Activated CD8-positive, alpha-beta T cell treated with anti-CD3 and anti-CD28 coated beads for 36 hours (primary cell): ENCODE data around the gene ACTN1. TPM values are rescaled to one million over a fixed set of nuclear protein-coding genes. Genes with fewer than 3 reads are reported as not detected.

Experiments
- ATAC-seq: fragments of 200-7000 bp; cut with Tn5 transposase; one replicate; pipeline ENCODE4 v1.10.0; 2021; ENCODE audit warnings: mild to moderate bottlenecking, moderate library complexity
- CTCF ChIA-PET: fragments of 350-600 bp; sonication (Branson Sonifier 250); formaldehyde crosslinking; loops from one replicate; lab custom pipeline; 2021; ENCODE audit warnings: antibody characterized with exemption; lab: Charles Lee
- POLR2A ChIA-PET: fragments of 350-600 bp; sonication (Branson Sonifier 250); formaldehyde crosslinking; loops from one replicate; lab custom pipeline; 2021; ENCODE audit warnings: antibody characterized with exemption; lab: Charles Lee
- DNase-seq: peaks from one replicate; pipeline ENCODE4 v3.0.0-alpha.2; 2020
- H3K27ac Mint-ChIP-seq: one replicate; pipeline ENCODE4 v1.8.0; 2021; ENCODE audit warnings: mild to moderate bottlenecking, mixed read lengths
- H3K27me3 Mint-ChIP-seq: one replicate; pipeline ENCODE4 v1.8.0; 2021; ENCODE audit warnings: mixed read lengths
- H3K36me3 Mint-ChIP-seq: one replicate; pipeline ENCODE4 v1.8.0; 2021; ENCODE audit warnings: low read depth, mixed read lengths
- H3K4me1 Mint-ChIP-seq: one replicate; pipeline ENCODE4 v1.8.0; 2021; ENCODE audit warnings: low read depth, mixed read lengths
- H3K4me3 Mint-ChIP-seq: one replicate; pipeline ENCODE4 v1.8.0; 2021; ENCODE audit warnings: mild to moderate bottlenecking, moderate library complexity, mixed read lengths
- H3K9me3 Mint-ChIP-seq: one replicate; pipeline ENCODE4 v1.8.0; 2021; ENCODE audit warnings: mixed read lengths
- CTCF ChIP-seq: fragments of 200-600 bp; IDR thresholded peaks from one replicate; pipeline ENCODE4 v1.8.0; 2022; ENCODE audit warnings: antibody characterized with exemption, mild to moderate bottlenecking
- intact Hi-C: fragments of 100-400 bp; cut with micrococcal nuclease; formaldehyde crosslinking; loops from one replicate; pipeline ENCODE4 v1.10.0; 2022
- total RNA-seq, 2 experiments: library from RNA; stranded (reverse); gene quantifications; one replicate each; pipeline ENCODE4 v1.2.3, GENCODE V29; 2021

The ACTN1 gene
- total RNA-seq, 2 experiments from 2014 or later = 214 TPM

- Mint-ChIP-seq H3K4me1 (peaks cover 40% of the 10 kb centered on the region), H3K27me3 (no peaks in the 10 kb centered on the region), H3K27ac (no peak overlapping the region), H3K9me3 (no peaks in the 10 kb centered on the region), H3K4me3 (no peak overlapping the region), H3K36me3 (no peaks in the 10 kb centered on the region)
- intact Hi-C loops = loop anchor here (5.0 kb wide), 1 partner anchor 71 kb away; no protein-coding TSS in a partner anchor
- no peak for DNase-seq
- ATAC-seq = no peak
- ChIA-PET POLR2A (no interaction called here), CTCF (interaction anchor here (1.1 to 1.3 kb wide), 2 partner anchors 72 to 124 kb away, joined by 3 to 8 read pairs; no protein-coding TSS in a partner anchor)
- TF ChIP-seq CTCF = no peak
Measured at GRCh38 chr14:68983191-68983590, 4.1 kb upstream of the ACTN1 start.

GRCh38 chr14:68982581-68982980, 3.5 kb upstream of the ACTN1 start:
- no peak overlapping the region for H3K27ac Mint-ChIP-seq
- no peaks in the 10 kb centered on the region for H3K27me3 Mint-ChIP-seq
- POLR2A ChIA-PET = no interaction called here
- intact Hi-C loops = loop anchor here (5.0 kb wide), 1 partner anchor 70 kb away; no protein-coding TSS in a partner anchor
- no peaks in the 10 kb centered on the region for H3K36me3 Mint-ChIP-seq
- TF ChIP-seq CTCF = no peak
- no peak overlapping the region for H3K4me3 Mint-ChIP-seq
- no peak for ATAC-seq
- H3K9me3 Mint-ChIP-seq = no peaks in the 10 kb centered on the region
- no peak for DNase-seq
- CTCF ChIA-PET = interaction anchor here (0.6 to 1.5 kb wide), 3 partner anchors 52 to 124 kb away, joined by 3 to 6 read pairs (median 3); no protein-coding TSS in a partner anchor
- H3K4me1 Mint-ChIP-seq = peaks cover 40% of the 10 kb centered on the region

GRCh38 chr14:68981539-68981976, 2.5 kb upstream of the ACTN1 start:
- Mint-ChIP-seq H3K4me3 (no peak overlapping the region), H3K4me1 (peaks cover 36% of the 10 kb centered on the region), H3K27me3 (no peaks in the 10 kb centered on the region), H3K36me3 (peaks cover 10% of the 10 kb centered on the region), H3K9me3 (no peaks in the 10 kb centered on the region), H3K27ac (peak overlapping the region; percentile 55)
- ATAC-seq (no peak), DNase-seq (no peak)
- ChIA-PET CTCF (interaction anchor here (1.5 kb wide), 1 partner anchor 71 kb away, joined by 6 read pairs; no protein-coding TSS in a partner anchor), POLR2A (interaction anchor here (0.8 to 1.1 kb wide), 2 partner anchors 16 to 33 kb away, joined by 3 read pairs; no protein-coding TSS in a partner anchor)
- intact Hi-C loops = loop anchor here (5.0 kb wide), 1 partner anchor 69 kb away; no protein-coding TSS in a partner anchor
- no peak for TF ChIP-seq CTCF

DNA sequence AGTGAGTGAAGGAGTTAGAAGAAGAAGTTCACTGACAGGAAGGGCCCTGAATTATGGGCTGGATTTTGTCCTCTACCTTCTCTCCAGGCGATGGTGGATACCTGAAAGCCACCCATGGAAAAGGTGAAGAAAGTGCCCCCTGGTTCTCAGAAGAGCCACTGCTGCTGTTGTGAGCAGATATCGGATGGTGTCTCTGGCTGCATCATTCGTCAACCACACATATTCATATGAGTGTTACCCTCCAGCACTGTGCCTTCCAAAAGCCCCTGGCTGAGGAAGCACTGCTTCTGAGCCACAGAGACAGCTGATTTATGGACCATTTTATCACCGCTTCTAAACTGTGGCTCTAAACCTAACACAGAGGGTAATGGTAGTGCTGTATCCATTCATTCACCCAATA, 2.0 kb upstream of the ACTN1 start:
- ChIA-PET CTCF (interaction anchor here (1.5 kb wide), 1 partner anchor 70 kb away, joined by 6 read pairs; no protein-coding TSS in a partner anchor), POLR2A (interaction anchor here (1.1 to 1.3 kb wide), 2 partner anchors 16 to 26 kb away, joined by 3 read pairs; no protein-coding TSS in a partner anchor)
- intact Hi-C loops = loop anchor here (5.0 kb wide), 1 partner anchor 69 kb away; no protein-coding TSS in a partner anchor
- DNase-seq (peak; percentile 70), ATAC-seq (peak; percentile 52)
- Mint-ChIP-seq H3K4me1 (peaks cover 36% of the 10 kb centered on the region), H3K9me3 (no peaks in the 10 kb centered on the region), H3K27me3 (no peaks in the 10 kb centered on the region), H3K36me3 (peaks cover 14% of the 10 kb centered on the region), H3K4me3 (no peak overlapping the region), H3K27ac (peak overlapping the region; percentile 55)
- peak; percentile 26 for TF ChIP-seq CTCF
